Type B pancreatic cell (in vitro differentiated cells): ENCODE results near the gene NSFL1C. TPM values are rescaled to one million over a fixed set of nuclear protein-coding genes. Genes with fewer than 3 reads are reported as not detected.

ENCODE experiments used
- DNase-seq: peaks from one replicate; pipeline ENCODE4 v3.0.0; 2021; ENCODE audit warnings: mixed read lengths; ENCODE audit not compliant: unreplicated experiment; ENCODE audit errors: extremely low spot score
- H3K27ac Mint-ChIP-seq: 2 replicates; pipeline ENCODE4 v1.8.0; 2021; ENCODE audit warnings: mild to moderate bottlenecking, mixed read lengths
- H3K27me3 Mint-ChIP-seq: 2 replicates; pipeline ENCODE4 v1.8.0; 2021; ENCODE audit warnings: mixed read lengths
- H3K36me3 Mint-ChIP-seq: 2 replicates; pipeline ENCODE4 v1.8.0; 2021; ENCODE audit warnings: mixed read lengths
- H3K4me1 Mint-ChIP-seq: one replicate; pipeline ENCODE4 v1.8.0; 2021; ENCODE audit warnings: mixed read lengths; ENCODE audit not compliant: unreplicated experiment
- H3K4me3 Mint-ChIP-seq: 2 replicates; pipeline ENCODE4 v1.8.0; 2021; ENCODE audit warnings: mild to moderate bottlenecking, mixed read lengths
- H3K9me3 Mint-ChIP-seq: 2 replicates; pipeline ENCODE4 v1.8.0; 2021; ENCODE audit warnings: mixed read lengths
- total RNA-seq: library from RNA; stranded (reverse); gene quantifications from 2 replicates; pipeline ENCODE4 v1.2.1, GENCODE V29; 2021; ENCODE audit warnings: low replicate concordance
- TF ChIP-seq, protein P1 (sequence below): fragments of 200-600 bp; sonication (generic); conservative IDR thresholded peaks from 2 replicates; pipeline ENCODE4 v1.5.0; 2021; ENCODE audit warnings: antibody characterized with exemption, mild to moderate bottlenecking

The NSFL1C gene
- total RNA-seq, 1 donor from 2014 or later = 81.0 TPM

DNA sequence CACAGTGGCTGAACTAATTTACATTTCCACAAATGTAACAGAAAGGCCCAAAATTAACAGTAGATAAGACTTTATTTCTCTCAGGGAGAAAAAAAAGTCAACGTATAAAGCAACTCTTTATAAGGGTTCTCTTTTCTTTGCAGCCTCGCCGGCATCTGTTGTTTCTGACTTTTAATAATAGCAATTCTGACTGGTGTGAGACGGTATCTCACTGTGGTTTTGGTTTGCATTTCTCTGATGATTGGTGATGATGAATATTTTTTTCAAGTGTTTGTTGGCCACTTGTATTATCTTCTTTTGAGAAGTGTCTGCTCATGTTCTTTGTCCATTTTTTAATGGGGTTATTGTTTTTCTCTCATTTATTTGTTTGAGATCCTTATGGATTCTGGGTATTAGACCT lies 46.6 kb downstream of the NSFL1C start:
- Mint-ChIP-seq H3K4me3 (no peak overlapping the region), H3K36me3 (no peaks in the 10 kb centered on the region), H3K9me3 (no peaks in the 10 kb centered on the region), H3K27ac (no peak overlapping the region), H3K27me3 (peaks cover 38% of the 10 kb centered on the region), H3K4me1 (no peaks in the 10 kb centered on the region)
- TF ChIP-seq, protein P1, sequence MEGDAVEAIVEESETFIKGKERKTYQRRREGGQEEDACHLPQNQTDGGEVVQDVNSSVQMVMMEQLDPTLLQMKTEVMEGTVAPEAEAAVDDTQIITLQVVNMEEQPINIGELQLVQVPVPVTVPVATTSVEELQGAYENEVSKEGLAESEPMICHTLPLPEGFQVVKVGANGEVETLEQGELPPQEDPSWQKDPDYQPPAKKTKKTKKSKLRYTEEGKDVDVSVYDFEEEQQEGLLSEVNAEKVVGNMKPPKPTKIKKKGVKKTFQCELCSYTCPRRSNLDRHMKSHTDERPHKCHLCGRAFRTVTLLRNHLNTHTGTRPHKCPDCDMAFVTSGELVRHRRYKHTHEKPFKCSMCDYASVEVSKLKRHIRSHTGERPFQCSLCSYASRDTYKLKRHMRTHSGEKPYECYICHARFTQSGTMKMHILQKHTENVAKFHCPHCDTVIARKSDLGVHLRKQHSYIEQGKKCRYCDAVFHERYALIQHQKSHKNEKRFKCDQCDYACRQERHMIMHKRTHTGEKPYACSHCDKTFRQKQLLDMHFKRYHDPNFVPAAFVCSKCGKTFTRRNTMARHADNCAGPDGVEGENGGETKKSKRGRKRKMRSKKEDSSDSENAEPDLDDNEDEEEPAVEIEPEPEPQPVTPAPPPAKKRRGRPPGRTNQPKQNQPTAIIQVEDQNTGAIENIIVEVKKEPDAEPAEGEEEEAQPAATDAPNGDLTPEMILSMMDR = no peak
- DNase-seq = no peak

DNA sequence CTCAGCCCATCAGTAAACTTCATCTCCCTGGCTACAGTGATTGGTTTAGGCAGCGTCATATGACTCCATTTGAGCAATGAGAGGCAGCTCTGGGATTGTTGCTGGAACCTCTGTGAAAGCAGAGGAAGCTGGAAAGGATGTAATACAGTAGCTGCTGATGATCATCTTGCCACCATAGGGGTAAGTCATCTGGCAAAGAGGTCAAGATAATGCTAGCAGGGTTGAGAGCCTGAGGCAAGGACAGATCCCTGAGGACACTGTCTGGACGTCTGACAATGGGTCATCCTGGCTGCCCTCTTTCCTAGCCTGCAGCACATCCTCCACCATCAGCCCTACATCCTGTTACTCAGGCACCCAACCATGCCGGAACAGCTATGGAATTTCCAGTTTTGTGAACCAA lies 48.3 kb downstream of the NSFL1C start:
- TF ChIP-seq, protein P1 = no peak
- H3K9me3 Mint-ChIP-seq = no peaks in the 10 kb centered on the region
- no peaks in the 10 kb centered on the region for H3K36me3 Mint-ChIP-seq
- peaks cover 48% of the 10 kb centered on the region for H3K27me3 Mint-ChIP-seq
- H3K4me1 Mint-ChIP-seq = no peaks in the 10 kb centered on the region
- H3K27ac Mint-ChIP-seq = no peak overlapping the region
- H3K4me3 Mint-ChIP-seq = no peak overlapping the region
- no peak for DNase-seq

DNA sequence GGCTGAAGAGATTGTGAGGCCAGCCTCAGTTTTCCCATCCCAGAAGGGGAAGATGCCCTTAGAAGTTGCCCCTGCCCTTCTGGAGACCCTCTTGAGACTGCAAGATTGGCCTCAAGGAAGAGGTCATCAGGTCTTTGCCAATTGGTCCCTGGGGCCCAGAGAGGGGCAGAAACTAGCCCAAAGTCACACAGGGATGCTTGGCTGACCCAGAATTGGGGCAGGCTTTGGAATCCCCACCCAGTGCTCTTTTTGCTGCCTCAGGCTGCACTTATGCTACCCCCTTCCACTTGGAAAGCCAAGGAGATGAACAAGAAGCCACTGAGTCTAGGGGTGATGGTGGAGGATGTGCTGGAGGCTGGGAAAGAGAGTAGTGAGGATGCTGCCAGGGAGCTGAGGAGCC lies 48.9 kb downstream of the NSFL1C start:
- no peak overlapping the region for H3K4me3 Mint-ChIP-seq
- DNase-seq = no peak
- peaks cover 48% of the 10 kb centered on the region for H3K27me3 Mint-ChIP-seq
- H3K36me3 Mint-ChIP-seq = no peaks in the 10 kb centered on the region
- TF ChIP-seq, protein P1 = no peak
- H3K27ac Mint-ChIP-seq = no peak overlapping the region
- no peaks in the 10 kb centered on the region for H3K9me3 Mint-ChIP-seq
- no peaks in the 10 kb centered on the region for H3K4me1 Mint-ChIP-seq

DNA sequence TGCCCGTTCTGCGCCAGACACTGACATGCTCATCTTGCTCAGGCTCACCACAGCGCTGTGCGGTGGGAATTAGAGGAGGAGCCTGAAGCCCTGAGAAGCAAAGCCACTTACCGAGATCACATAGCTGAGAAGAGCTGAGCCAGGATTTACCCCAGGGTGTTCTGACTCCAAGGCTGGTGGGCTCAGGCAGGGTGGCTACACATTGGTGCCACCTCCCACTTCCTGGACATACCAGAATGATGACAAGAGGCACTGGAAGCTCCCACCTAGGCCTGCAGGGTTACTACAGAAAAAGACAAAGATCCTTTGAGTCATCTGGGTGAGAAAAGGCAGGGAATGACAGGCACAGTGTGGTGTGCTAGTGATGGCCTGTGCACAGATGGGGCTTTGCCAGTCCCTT lies 49.4 kb downstream of the NSFL1C start:
- no peak for DNase-seq
- Mint-ChIP-seq H3K27me3 (peaks cover 49% of the 10 kb centered on the region), H3K4me3 (no peak overlapping the region), H3K27ac (peak overlapping the region; percentile 50), H3K9me3 (no peaks in the 10 kb centered on the region), H3K36me3 (no peaks in the 10 kb centered on the region), H3K4me1 (no peaks in the 10 kb centered on the region)
- TF ChIP-seq, protein P1 = no peak

DNA sequence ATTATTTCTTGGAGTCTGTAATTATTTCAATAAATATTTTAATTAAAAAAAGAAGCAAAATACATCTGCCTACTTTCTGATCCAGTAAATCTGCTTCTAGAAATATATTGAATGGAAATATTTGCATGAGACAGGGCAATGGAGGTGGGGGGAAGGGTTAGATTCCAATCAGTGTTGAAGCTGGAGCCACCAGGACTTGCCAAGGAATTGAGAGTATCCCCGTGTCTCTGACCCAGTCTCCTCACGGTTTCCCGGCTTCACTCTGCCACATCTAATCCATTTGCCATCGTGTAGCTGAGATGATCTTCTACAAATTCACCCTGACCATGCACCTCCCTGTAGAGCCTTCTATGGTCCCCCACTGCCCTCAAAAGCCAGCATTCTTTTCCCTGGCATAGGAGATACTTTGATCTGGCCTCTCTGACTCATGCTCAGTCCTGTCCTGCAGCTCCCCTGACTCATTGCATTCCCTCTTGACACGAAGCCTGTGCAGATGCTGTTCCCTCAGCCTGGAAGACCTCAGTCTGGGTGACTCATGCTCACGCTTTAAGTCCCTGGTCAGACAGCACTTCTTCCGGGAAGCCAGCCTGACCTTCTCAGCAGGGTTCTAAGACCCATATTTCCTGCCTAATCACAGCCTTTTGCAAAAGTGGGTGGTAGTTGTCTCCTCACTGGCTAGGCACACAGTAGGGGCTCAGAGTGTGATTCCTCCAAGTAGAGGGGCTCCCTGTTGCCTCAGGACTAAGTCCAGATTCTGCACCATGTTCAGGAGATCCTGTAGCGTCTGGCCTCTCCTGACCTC lies 50.8 kb downstream of the NSFL1C start:
- H3K27ac Mint-ChIP-seq = no peak overlapping the region
- H3K4me1 Mint-ChIP-seq = no peaks in the 10 kb centered on the region
- no peak overlapping the region for H3K4me3 Mint-ChIP-seq
- H3K9me3 Mint-ChIP-seq = no peaks in the 10 kb centered on the region
- no peaks in the 10 kb centered on the region for H3K36me3 Mint-ChIP-seq
- H3K27me3 Mint-ChIP-seq = peaks cover 51% of the 10 kb centered on the region
- TF ChIP-seq, protein P1 = no peak
- no peak for DNase-seq
